NCI-H1930 (cell line): Measurements from ENCODE around the gene POLR3A.
A peak's percentile ranks its signal among the peaks of the same experiment; 100 is the strongest.

ENCODE experiments used
- DNase-seq, 2 experiments: peaks; one replicate each; lab custom pipeline; 2025; lab: John Stamatoyannopoulos, UW

POLR3A gene

DNA sequence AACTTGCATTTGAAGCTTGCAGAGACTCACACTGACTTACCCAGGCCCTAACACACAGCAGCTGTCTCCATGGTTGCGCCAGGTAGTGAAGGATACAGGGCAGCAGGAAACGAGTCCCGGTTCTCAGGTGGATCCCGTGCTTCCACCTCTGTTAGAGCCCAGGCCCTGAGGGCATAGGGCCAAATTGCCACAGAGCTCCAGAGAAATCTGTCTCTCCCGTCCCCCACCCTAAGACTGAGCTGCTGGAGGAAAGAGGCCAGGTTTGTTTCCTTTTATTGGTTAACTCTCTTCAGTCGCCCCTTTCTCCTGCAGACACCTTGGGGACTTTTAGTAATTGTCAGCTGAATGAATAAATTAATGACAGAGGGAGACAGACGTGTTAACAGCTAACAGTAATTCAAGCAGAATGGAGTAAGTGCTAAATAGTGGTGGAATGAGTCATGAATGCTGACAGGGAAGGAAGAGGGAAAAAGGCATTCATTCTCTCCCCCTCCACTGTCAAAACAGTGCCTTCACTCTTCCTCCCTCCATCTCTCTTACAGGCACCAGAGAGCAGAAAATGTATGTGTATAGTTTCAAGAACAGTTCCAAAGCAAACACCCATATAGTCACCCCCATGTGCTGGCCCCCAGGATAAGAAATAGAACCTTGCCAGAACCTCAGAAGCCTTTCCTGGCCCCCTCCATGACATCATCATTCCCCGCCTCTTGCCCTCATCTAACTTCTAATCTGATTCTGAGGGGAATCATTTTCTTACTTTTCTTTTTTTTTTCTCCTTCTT lies 86.0 kb downstream of the POLR3A start:
- no peak for DNase-seq

GRCh38 chr10:77941790-77942189 lies 87.5 kb downstream of the POLR3A start:
- no peak for DNase-seq

DNA sequence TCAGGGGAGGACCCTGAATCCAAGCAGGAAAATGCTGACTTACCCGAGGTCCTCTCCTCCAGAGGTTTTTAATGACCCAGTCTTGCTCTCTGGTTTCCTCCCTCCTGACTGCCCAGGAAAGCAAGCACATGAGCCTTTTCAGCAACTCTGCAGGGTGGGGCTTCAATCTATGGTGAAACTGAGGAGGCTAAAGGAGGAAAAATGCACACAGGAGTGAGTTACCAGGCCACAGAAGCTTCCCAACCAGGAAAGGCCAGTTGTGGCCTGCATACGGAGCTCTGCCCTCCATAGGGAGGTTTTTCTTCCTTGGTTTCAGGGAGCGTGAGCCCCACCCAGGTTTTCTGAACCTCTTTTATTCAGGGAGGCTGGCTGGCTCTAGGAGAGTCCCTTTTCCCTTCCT lies 88.7 kb downstream of the POLR3A start:
- no peak for DNase-seq

GRCh38 chr10:77940225-77940624 lies 89.1 kb downstream of the POLR3A start:
- DNase-seq: no peak

GRCh38 chr10:77939561-77940001 lies 89.7 kb downstream of the POLR3A start:
- DNase-seq: no peak

DNA sequence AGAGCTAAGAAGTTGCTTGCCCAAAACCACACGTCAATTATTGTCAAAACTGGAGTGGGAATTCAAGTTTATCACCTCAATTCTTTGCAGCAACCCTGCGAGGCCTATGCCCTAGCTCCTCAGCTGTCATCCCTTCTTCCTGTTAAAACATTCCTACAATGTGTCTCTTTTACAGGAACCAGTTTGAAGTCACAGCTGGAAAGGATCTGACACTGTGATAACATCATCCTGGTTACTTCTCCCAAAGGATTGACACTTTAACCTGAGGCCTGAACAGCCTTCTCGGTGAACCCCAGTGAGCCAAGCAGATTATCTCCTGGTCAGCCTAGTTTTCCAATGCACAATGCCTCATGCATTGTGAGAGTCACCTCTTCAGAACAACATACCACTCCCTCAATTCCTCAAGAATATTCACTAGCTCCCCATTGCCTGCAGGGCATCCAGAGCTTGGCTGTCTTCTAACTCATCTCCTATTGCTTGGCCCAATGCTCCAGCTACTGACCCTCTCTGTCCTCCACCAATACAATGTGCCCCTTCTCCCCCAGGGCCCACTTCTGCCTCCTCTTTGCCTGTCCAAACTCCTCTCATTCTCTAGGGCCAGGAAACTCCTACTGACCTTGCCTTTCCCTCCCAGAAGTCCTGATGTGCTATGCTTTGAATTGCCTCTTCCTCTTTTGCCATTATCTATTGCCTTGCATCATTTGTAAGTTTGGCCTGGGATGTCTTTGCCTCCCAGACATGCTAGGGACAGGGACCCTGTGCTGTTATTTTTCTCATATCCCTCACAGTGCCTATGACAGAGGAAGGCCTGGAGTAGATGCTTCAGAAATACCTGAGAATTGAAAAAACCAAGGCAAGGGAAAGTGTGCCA lies 92.4 kb downstream of the POLR3A start:
- DNase-seq: no peak

- no peak for DNase-seq
Measured at GRCh38 chr10:77932016-77932715, 97.1 kb downstream of the POLR3A start.

GRCh38 chr10:77927402-77928246 lies 101.7 kb downstream of the POLR3A start:
- DNase-seq: no peak

DNA sequence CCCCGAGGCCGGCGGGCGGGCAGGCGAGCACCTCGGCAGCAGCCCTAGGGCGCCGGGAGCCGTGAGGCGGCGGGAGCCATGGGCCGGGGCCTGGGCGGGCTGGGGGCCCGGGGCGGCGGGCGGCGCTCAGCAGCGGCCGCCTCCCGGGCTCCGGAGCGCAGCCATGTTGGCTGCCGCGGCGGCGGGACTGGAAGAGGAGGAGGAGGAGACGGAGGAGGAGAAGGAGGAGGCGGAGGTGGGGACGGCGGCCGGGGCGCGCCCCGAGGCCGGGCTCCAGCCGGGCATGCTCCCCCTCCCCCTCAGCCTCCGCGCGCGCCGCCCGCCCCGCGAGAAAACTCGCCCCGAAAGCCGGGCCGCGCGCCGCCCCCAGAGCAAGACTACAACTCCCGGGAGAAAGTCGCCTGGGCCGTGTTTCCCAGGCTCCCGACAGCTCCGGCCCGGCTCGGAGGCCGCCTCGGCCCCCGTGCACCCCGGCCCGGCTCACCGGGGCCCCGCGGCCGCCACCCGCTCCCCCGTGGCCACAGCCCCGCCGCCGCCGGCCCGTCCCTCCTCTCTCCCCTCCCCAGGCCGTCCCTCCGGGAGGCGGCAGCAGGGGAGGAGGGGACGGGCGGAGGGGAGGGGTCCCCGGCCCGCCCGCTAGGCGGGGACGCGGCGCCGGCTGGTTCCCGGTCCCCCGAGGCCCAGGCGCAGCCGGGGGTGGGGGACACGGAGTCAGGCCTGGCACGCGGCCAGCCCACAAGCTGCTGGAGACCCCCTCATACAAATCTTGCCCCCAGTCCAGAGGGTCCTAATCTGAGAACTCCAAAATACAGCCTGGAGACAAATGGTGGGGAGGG lies 102.5 kb downstream of the POLR3A start, which contains the start of gene DLG5:
Gene DLG5 (minus strand): TSS at position 190 of the 836 bp plus-strand sequence. CDS start 235 bp downstream, outside the sequence.
- peak in 1 of 2 experiments; percentile 31 for DNase-seq

GRCh38 chr10:77925795-77926565 lies 103.3 kb downstream of the POLR3A start:
- no peak for DNase-seq

DNA sequence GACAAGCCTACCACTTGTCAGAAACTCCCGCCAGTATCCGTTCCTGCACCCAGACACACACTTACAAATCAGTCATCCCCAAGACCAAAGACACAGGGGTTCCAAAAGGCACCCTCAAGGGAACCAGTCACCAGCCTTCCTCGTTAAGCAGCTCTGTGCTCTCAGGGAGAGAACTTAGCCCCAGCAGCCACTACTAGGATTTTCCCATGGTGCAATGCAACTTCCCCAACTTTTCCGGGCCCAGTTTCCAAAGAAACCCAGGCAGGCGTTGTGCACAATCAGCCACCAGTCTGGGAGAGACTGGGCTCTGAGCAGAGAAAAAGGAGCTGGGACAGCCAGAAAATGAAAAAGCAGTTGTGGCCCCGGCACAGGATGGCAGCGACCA lies 103.9 kb downstream of the POLR3A start:
- no peak for DNase-seq

GRCh38 chr10:77922566-77923179 lies 106.6 kb downstream of the POLR3A start:
- DNase-seq: no peak

DNA sequence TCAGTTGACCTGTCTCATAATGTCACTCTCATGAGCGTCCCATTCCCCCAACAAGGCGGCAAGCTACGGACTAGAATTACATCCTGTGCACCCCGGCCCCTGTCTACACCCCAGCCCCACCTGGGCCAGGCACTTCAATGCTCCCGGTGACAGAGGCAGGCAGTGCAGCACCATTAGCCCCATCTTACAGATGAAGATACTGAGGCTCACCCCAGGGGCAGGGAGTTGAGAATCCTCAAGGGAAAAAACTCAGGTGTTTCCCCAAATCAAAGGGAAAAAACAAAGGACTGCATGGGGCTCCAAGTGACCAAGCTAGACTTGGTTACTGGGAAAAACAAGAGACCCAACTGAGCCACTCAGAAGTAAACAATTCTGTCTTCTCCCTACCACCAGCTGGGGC lies 107.3 kb downstream of the POLR3A start:
- no peak for DNase-seq

GRCh38 chr10:77921395-77921794 lies 107.9 kb downstream of the POLR3A start:
- DNase-seq: no peak

GRCh38 chr10:77920495-77920894 lies 108.8 kb downstream of the POLR3A start:
- DNase-seq: no peak

DNA sequence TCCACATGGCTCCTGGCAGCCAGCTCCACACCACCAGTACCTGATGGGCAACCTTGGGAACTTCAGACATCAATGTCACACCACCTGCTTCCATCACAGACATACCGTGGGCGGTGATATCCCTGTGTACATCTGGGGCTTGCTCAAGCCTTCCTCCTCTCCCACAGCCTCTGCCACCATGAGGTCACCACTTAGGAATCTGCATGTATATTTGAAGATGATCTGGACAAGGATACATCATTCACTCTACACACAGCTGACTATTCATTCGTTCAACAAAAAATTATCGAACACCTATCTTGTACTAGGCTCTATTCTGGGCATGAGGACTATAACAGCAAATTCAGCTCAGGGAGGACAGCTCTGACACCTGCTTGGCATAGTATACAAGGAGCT lies 109.6 kb downstream of the POLR3A start:
- no peak for DNase-seq
